Stomach (tissue), 4 donors: ENCODE results near the gene LGALS4.
"Not testable (repeated sequence)": the region's sequence is repeated elsewhere in the genome, so short reads cannot be mapped to it uniquely, and the experiment has no call there.

Experiments used
- CTCF ChIP-seq, 7 experiments: fragments of 450-650 bp in 4 of 7; fragments of 200-600 bp in 3 of 7; sonication (generic) in 3 of 7; IDR thresholded peaks; one replicate each; pipeline ENCODE4 v1.5.1; 2016 to 2019; ENCODE audit warnings: antibody characterized with exemption in 7 of 7, control low read depth in 2 of 7, mild to moderate bottlenecking in 1 of 7
- POLR2A ChIP-seq, 4 donors: fragments of 450-650 bp; IDR thresholded peaks; one replicate each; pipeline ENCODE4 v1.6.1; 2016; ENCODE audit warnings: antibody characterized with exemption in 4 of 4, control low read depth in 2 of 4, mild to moderate bottlenecking in 1 of 4, moderate library complexity in 1 of 4
- POLR2AphosphoS5 ChIP-seq, 3 donors: sonication (generic); formaldehyde crosslinking; IDR thresholded peaks; one replicate each; pipeline ENCODE4 v1.6.1; 2016; ENCODE audit warnings: antibody characterized with exemption in 3 of 3

GRCh38 chr19:38829203-38829602 is 16.5 kb upstream of the LGALS4 start:
- TF ChIP-seq CTCF, POLR2AphosphoS5, POLR2A (IDR thresholded peaks at IDR 0.05): not testable (repeated sequence)
